Endothelial cell of umbilical vein (primary cell): ENCODE measurements around the gene ACHE. TPM values are rescaled to one million over a fixed set of nuclear protein-coding genes. Genes with fewer than 3 reads are reported as not detected.

Source experiments
- BruUV-seq: library from RNA; stranded (reverse); fragments of 400-500 nt; replicated peaks from 2 replicates; lab custom pipeline; 2021; lab: Mats Ljungman, UMichigan
- CTCF ChIA-PET: fragments of 300-600, 350-600 bp; sonication (Branson Sonifier 250); formaldehyde crosslinking; loops from one replicate; lab custom pipeline; 2021; ENCODE audit warnings: antibody characterized with exemption, inconsistent platforms; lab: Charles Lee
- POLR2A ChIA-PET: fragments of 300-600, 350-600 bp; sonication (Branson Sonifier 250); formaldehyde crosslinking; loops from one replicate; lab custom pipeline; 2021; ENCODE audit warnings: antibody characterized with exemption, inconsistent platforms; lab: Charles Lee
- DNase-seq: peaks from one replicate; pipeline ENCODE4 v3.0.0-alpha.2; 2011; ENCODE audit warnings: low read depth, low spot score
- FAIRE-seq: peaks from 2 replicates; lab custom pipeline; 2011; peaks lifted over from hg19 to GRCh38; lab: Jason Lieb, UNC
- H2AFZ ChIP-seq: 2 replicates; pipeline ENCODE4 v1.6.0; 2012; ENCODE audit warnings: low read depth, low read length, control low read depth, inconsistent platforms
- H3K27ac ChIP-seq: 2 replicates; pipeline ENCODE4 v1.5.1; 2011; ENCODE audit warnings: low read depth, mild to moderate bottlenecking, control low read depth, low read length, moderate library complexity; ENCODE audit not compliant: insufficient read depth
- H3K27me3 ChIP-seq, 2 experiments: 2 replicates each; pipeline versions ENCODE4 v1.6.0 to v1.6.1; 2011; ENCODE audit warnings: low read length in 2 of 2, mixed read lengths in 1 of 2; ENCODE audit not compliant: control insufficient read depth in 2 of 2, insufficient read depth in 2 of 2
- H3K36me3 ChIP-seq, 2 experiments: 2 replicates in 1 of 2; 3 replicates in 1 of 2; pipeline ENCODE4 v1.5.1; 2011; ENCODE audit warnings: low read length in 2 of 2, mild to moderate bottlenecking in 1 of 2, moderate library complexity in 1 of 2; ENCODE audit not compliant: control insufficient read depth in 2 of 2, insufficient read depth in 2 of 2; ENCODE audit errors: extremely low read depth in 1 of 2
- H3K4me1 ChIP-seq: 3 replicates; pipeline ENCODE4 v1.5.1; 2011; ENCODE audit warnings: mild to moderate bottlenecking, low read length; ENCODE audit not compliant: control insufficient read depth, insufficient read depth; ENCODE audit errors: extremely low read depth
- H3K4me2 ChIP-seq: 2 replicates; pipeline ENCODE4 v1.6.1; 2011; ENCODE audit warnings: low read length, control low read depth, mixed read lengths; ENCODE audit not compliant: insufficient read depth
- H3K4me3 ChIP-seq, 3 experiments: fragments of 200-600 bp in 1 of 3; sonication (generic), shearing (Covaris generic) in 1 of 3; replicated peaks in 1 of 3; 2 replicates each; pipeline ENCODE4 v1.5.1; 2011 to 2016; ENCODE audit warnings: control low read depth in 3 of 3, low read length in 3 of 3, mild to moderate bottlenecking in 2 of 3, inconsistent platforms in 1 of 3, low read depth in 1 of 3, moderate library complexity in 1 of 3; ENCODE audit not compliant: insufficient read depth in 1 of 3
- H3K79me2 ChIP-seq: 2 replicates; pipeline ENCODE4 v1.6.0; 2012; ENCODE audit warnings: low read length, inconsistent platforms; ENCODE audit not compliant: control insufficient read depth, insufficient read depth
- H3K9ac ChIP-seq: replicated peaks from 2 replicates; pipeline ENCODE3; 2011; ENCODE audit warnings: low read length, control low read depth; ENCODE audit not compliant: insufficient read depth; ENCODE audit errors: extremely low read depth
- H3K9me1 ChIP-seq: replicated peaks from 3 replicates; pipeline ENCODE4 v1.6.0; 2011; ENCODE audit warnings: mild to moderate bottlenecking, low read length; ENCODE audit not compliant: control insufficient read depth, insufficient read depth; ENCODE audit errors: extremely low read depth
- H3K9me3 ChIP-seq: replicated peaks from 2 replicates; pipeline ENCODE4 v1.5.1; 2012; ENCODE audit warnings: low read length, inconsistent platforms; ENCODE audit not compliant: control insufficient read depth, insufficient read depth
- H4K20me1 ChIP-seq: replicated peaks from 2 replicates; pipeline ENCODE3; 2011; ENCODE audit warnings: mild to moderate bottlenecking, low read length; ENCODE audit not compliant: control insufficient read depth, insufficient read depth; ENCODE audit errors: extremely low read depth
- CTCF ChIP-seq, 2 donors: IDR thresholded peaks; 1 replicate in 1 of 2; 2 replicates in 1 of 2; pipeline ENCODE4 v1.5.1; 2011; ENCODE audit warnings: low read length in 2 of 2, mild to moderate bottlenecking in 2 of 2, moderate library complexity in 2 of 2, control low read depth in 1 of 2, inconsistent platforms in 1 of 2, low read depth in 1 of 2; ENCODE audit not compliant: insufficient read depth in 1 of 2; ENCODE audit errors: extremely low read depth in 1 of 2
- EZH2 ChIP-seq: IDR thresholded peaks from 2 replicates; pipeline ENCODE4 v1.6.1; 2012; ENCODE audit warnings: borderline replicate concordance, low read depth, mild to moderate bottlenecking, moderate library complexity, low read length, inconsistent platforms; ENCODE audit not compliant: severe bottlenecking
- FOS ChIP-seq: IDR thresholded peaks from 2 replicates; pipeline ENCODE4 v1.6.1; 2011; ENCODE audit warnings: mild to moderate bottlenecking, low read length, moderate library complexity, borderline replicate concordance; ENCODE audit not compliant: insufficient read depth
- GATA2 ChIP-seq: IDR thresholded peaks from 2 replicates; pipeline ENCODE4 v1.7.0; 2011; ENCODE audit warnings: low read depth, mild to moderate bottlenecking, moderate library complexity, mixed read lengths, low read length; ENCODE audit not compliant: insufficient read length, insufficient read depth
- JUN ChIP-seq: IDR thresholded peaks from 2 replicates; pipeline ENCODE4 v1.6.1; 2011; ENCODE audit warnings: borderline replicate concordance, low read depth; ENCODE audit not compliant: insufficient read length, insufficient read depth
- MAX ChIP-seq: IDR thresholded peaks from 2 replicates; pipeline ENCODE4 v1.6.1; 2011; ENCODE audit not compliant: insufficient read depth, insufficient read length
- MYC ChIP-seq: IDR thresholded peaks from one replicate; pipeline ENCODE4 v1.6.1; 2011; ENCODE audit warnings: mild to moderate bottlenecking, low read depth, low read length
- POLR2A ChIP-seq: IDR thresholded peaks from 2 replicates; pipeline ENCODE4 v1.6.1; 2012; ENCODE audit warnings: low read depth, mild to moderate bottlenecking, control low read depth, low read length
- POLR2AphosphoS5 ChIP-seq: IDR thresholded peaks from 2 replicates; pipeline ENCODE4 v1.6.1; 2012; ENCODE audit warnings: low read depth, mild to moderate bottlenecking, control low read depth, low read length, moderate library complexity; ENCODE audit not compliant: insufficient read depth
- dilution Hi-C: fragments of 300-500 bp; cut with MboI; formaldehyde crosslinking; loops from one replicate; pipeline ENCODE4 v1.15.0; 2019; ENCODE audit warnings: low sequenced_read_pairs; ENCODE audit not compliant: extremely low pct_ligation_motif_present
- intact Hi-C: fragments of 100-400 bp; cut with micrococcal nuclease; formaldehyde crosslinking; loops from one replicate; pipeline ENCODE4 v1.10.0; 2022
- polyA plus RNA-seq, 4 experiments: library from polyadenylated mRNA; depleted of rRNA in 3 of 4; stranded (reverse) in 3 of 4; unstranded in 1 of 4; fragments of >200 nt; gene quantifications; 2 replicates each; pipeline versions ENCODE4 v1.2.1 to v1.2.3, GENCODE V29; 2011 to 2012; ENCODE audit warnings: missing spikeins in 1 of 4
- total RNA-seq: library from RNA; stranded (reverse); gene quantifications from 2 replicates; pipeline ENCODE4 v1.2.3, GENCODE V29; 2021

The ACHE gene
- total and polyA plus RNA-seq, 2 donors (not counting 3 experiments of a cell fraction or from before 2014, with no cell fraction given) = 0.18 to 0.28 TPM

- ChIA-PET POLR2A (interaction anchor here (0.6 to 2.5 kb wide), 8 partner anchors 8 to 1530 kb away, joined by 3 to 27 read pairs (median 4); partner anchors contain the start of genes EPHB4, MOSPD3, POP7 and TRIP6), CTCF (interaction anchor here (1.0 to 2.4 kb wide), 11 partner anchors 8 to 203 kb away, joined by 3 to 14 read pairs (median 4); partner anchors contain the start of genes EPHB4, POP7, SLC12A9 and UFSP1)
- Histone ChIP-seq H3K4me1 (peaks cover 19% of the 10 kb centered on the region), H4K20me1 (no peaks in the 10 kb centered on the region), H2AFZ (no peak overlapping the region), H3K36me3 (peaks cover 17 to 22% of the 10 kb centered on the region in 2 experiments), H3K27me3 (no peaks in the 10 kb centered on the region), H3K9ac (peak overlapping the region; percentile 93), H3K79me2 (peaks cover 56% of the 10 kb centered on the region), H3K4me2 (peak overlapping the region; percentile 97), H3K4me3 (peak overlapping the region; percentile 72 to 84 (median 79)), H3K27ac (peak overlapping the region; percentile 44), H3K9me3 (no peaks in the 10 kb centered on the region), H3K9me1 (no peaks in the 10 kb centered on the region)
- intact Hi-C loops = loop anchor here (1.0 to 2.0 kb wide), 3 partner anchors 8 to 23 kb away; partner anchors contain the start of genes SLC12A9 and TRIP6
- FAIRE-seq (peak; percentile 4), DNase-seq (peak; percentile 29)
- TF ChIP-seq GATA2 (no peak), POLR2AphosphoS5 (no peak), MYC (no peak), POLR2A (no peak), MAX (no peak), EZH2 (no peak), JUN (no peak), FOS (no peak), CTCF (IDR thresholded peaks at IDR 0.05; ENCODE audit: extremely low read depth in 1 of 2, insufficient read depth in 1 of 2, low read depth in 1 of 2, low read length in 2 of 2) (no peak)
- dilution Hi-C loops = no loop called here
- no TSS peak for BruUV-seq
Observed at GRCh38 chr7:100875356-100875751, 20.3 kb downstream of the ACHE start.
